Measurements from ENCODE around the gene ACKR3. TPM values are rescaled to one million over a fixed set of nuclear protein-coding genes. Genes with fewer than 3 reads are reported as not detected.

Gene ACKR3
- total and polyA plus RNA-seq, 2 of the 4 experiments (the other 2 are of a cell fraction): not detected

DNA sequence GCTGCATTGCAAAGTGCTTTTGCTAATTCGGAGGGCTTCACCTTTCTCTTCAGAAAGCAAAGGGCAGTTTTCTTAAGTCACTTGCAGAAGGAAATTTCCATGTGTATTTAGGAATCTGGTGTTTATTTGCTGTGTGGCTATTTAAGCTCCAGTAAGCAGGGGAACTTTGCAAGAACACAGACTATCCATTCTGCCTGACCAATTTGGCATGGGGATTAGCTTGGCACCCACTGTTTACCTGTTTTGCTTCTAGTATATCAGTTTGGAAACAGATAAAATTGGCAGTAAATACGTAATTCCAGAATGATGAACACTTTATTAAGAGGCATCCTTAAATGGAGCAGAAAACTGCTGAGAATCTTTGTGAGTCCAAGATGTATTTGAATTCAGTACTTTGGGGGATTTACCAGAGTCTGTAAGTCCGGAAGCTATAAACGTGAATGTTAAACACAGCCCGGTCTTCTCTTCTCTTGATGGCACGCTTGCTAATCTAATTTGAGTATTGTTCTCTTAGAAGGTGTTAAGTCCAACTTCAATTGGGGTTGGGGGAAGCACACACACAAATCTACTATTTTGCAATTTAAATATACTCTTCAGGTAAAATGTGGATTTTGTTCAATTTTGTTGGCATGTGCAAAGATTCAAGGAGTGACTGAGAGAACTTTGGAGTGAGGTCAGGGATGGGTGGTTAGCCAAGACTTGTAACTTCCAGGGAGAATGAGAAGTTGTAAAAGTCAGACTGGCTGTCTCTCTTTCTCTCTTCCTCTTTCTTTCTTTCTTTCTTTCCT is 650 bp downstream of the ACKR3 start:
- no peak overlapping the region for H3K18ac ChIP-seq (ENCODE audit: low read depth, low read length)
- CTCF ChIA-PET: no interaction called here
- H4K91ac ChIP-seq (ENCODE audit: insufficient read depth, low read depth, low read length): no peak overlapping the region
- H2BK120ac ChIP-seq (ENCODE audit: low read depth, low read length): no peak overlapping the region
- TF ChIP-seq, protein P1, sequence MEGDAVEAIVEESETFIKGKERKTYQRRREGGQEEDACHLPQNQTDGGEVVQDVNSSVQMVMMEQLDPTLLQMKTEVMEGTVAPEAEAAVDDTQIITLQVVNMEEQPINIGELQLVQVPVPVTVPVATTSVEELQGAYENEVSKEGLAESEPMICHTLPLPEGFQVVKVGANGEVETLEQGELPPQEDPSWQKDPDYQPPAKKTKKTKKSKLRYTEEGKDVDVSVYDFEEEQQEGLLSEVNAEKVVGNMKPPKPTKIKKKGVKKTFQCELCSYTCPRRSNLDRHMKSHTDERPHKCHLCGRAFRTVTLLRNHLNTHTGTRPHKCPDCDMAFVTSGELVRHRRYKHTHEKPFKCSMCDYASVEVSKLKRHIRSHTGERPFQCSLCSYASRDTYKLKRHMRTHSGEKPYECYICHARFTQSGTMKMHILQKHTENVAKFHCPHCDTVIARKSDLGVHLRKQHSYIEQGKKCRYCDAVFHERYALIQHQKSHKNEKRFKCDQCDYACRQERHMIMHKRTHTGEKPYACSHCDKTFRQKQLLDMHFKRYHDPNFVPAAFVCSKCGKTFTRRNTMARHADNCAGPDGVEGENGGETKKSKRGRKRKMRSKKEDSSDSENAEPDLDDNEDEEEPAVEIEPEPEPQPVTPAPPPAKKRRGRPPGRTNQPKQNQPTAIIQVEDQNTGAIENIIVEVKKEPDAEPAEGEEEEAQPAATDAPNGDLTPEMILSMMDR (conservative IDR thresholded peaks at IDR 0.05; ENCODE audit: low read depth, low read length): no peak
- TF ChIP-seq FOS (IDR thresholded peaks at IDR 0.05; ENCODE audit: low read depth, low read length): no peak
- TF ChIP-seq RCOR1 (IDR thresholded peaks at IDR 0.05; ENCODE audit: insufficient replicate concordance, low read length): no peak
- no peak for TF ChIP-seq RAD21 (IDR thresholded peaks at IDR 0.05; ENCODE audit: low read length)
- TF ChIP-seq CHD1 (IDR thresholded peaks at IDR 0.05; ENCODE audit: low read depth, low read length): no peak
- TF ChIP-seq, protein P2, sequence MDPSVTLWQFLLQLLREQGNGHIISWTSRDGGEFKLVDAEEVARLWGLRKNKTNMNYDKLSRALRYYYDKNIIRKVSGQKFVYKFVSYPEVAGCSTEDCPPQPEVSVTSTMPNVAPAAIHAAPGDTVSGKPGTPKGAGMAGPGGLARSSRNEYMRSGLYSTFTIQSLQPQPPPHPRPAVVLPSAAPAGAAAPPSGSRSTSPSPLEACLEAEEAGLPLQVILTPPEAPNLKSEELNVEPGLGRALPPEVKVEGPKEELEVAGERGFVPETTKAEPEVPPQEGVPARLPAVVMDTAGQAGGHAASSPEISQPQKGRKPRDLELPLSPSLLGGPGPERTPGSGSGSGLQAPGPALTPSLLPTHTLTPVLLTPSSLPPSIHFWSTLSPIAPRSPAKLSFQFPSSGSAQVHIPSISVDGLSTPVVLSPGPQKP (IDR thresholded peaks at IDR 0.05; ENCODE audit: borderline replicate concordance, low read depth, low read length): no peak
- TF ChIP-seq MXI1 (IDR thresholded peaks at IDR 0.05; ENCODE audit: borderline replicate concordance, low read depth, low read length): no peak
- TF ChIP-seq MAFK (IDR thresholded peaks at IDR 0.05; ENCODE audit: low read depth, low read length): no peak
- TF ChIP-seq BHLHE40 (IDR thresholded peaks at IDR 0.05; ENCODE audit: low read depth, low read length): no peak
- no peak for TF ChIP-seq CEBPB (IDR thresholded peaks at IDR 0.05; ENCODE audit: low read depth, low read length)
- no peak for TF ChIP-seq MAZ (IDR thresholded peaks at IDR 0.05; ENCODE audit: borderline replicate concordance, low read depth, low read length)
- no peak overlapping the region for H2BK5ac ChIP-seq (ENCODE audit: low read depth, low read length, poor library complexity, severe bottlenecking)
- H3K27me3 ChIP-seq (ENCODE audit: control insufficient read depth, insufficient read depth, low read length): peaks cover 61% of the 10 kb centered on the region
- 60% methylated on average over 1 of the region's 6 CpGs; no CpG with 5 or more reads in 1 of the 2 experiments for WGBS, 2 experiments (ENCODE audit: extremely low coverage in 2 of 2, insufficient read length in 1 of 2)
- intact Hi-C loops (cut with micrococcal nuclease): no loop called here
- in situ Hi-C loops (cut with MboI; ENCODE audit: low sequenced_read_pairs): no loop called here
- H3K4me1 ChIP-seq (ENCODE audit: control insufficient read depth, insufficient read depth, low read length): no peaks in the 10 kb centered on the region; the same call in 1 of the 2 replicates
- DNase-seq: no peak
- H3K4ac ChIP-seq (ENCODE audit: low read depth, low read length): no peak overlapping the region
- no peak overlapping the region for H3K14ac ChIP-seq (replicated peaks; ENCODE audit: low read depth, low read length)
- H3K4me2 ChIP-seq (ENCODE audit: low read depth, low read length): peak overlapping the region; percentile 2; the same call in 1 of the 2 replicates
- H3K56ac ChIP-seq (ENCODE audit: extremely low read depth, insufficient read depth, low read length): no peak overlapping the region
- H3K79me1 ChIP-seq (ENCODE audit: low read depth in 1 of 2, low read length in 2 of 2): no peaks in the 10 kb centered on the region
- POLR2A ChIA-PET (ENCODE audit: unreplicated experiment): no interaction called here
- H2BK15ac ChIP-seq (ENCODE audit: low read depth, low read length): no peak overlapping the region
- no peak overlapping the region for H4K5ac ChIP-seq (ENCODE audit: low read depth, low read length)
- H4K20me1 ChIP-seq (ENCODE audit: insufficient read depth, low read length): no peaks in the 10 kb centered on the region
- no peak overlapping the region for H3K9ac ChIP-seq (ENCODE audit: low read depth, low read length)
- no peaks in the 10 kb centered on the region for H3K9me1 ChIP-seq (ENCODE audit: insufficient read depth, low read length)
- H3K23ac ChIP-seq (ENCODE audit: low read depth, low read length): no peak overlapping the region
- H2AK5ac ChIP-seq (ENCODE audit: low read depth, low read length): no peak overlapping the region
- H2BK20ac ChIP-seq (ENCODE audit: low read depth, low read length): no peak overlapping the region
- no peak for ATAC-seq (ENCODE audit: low read depth)
- H2AK9ac ChIP-seq (replicated peaks; ENCODE audit: low read depth, low read length, poor library complexity): no peak overlapping the region
- dilution Hi-C loops (cut with HindIII; ENCODE audit: low sequenced_read_pairs, unreplicated experiment): no loop called here
- H3K27ac ChIP-seq (ENCODE audit: insufficient read depth, low read length): no peak overlapping the region
- H4K8ac ChIP-seq (ENCODE audit: low read depth in 2 of 2, low read length in 2 of 2): no peak overlapping the region
- H3K4me3 ChIP-seq (ENCODE audit: insufficient read depth, low read depth, low read length): no peak overlapping the region
- no peak overlapping the region for H2AFZ ChIP-seq (replicated peaks; ENCODE audit: low read length, poor library complexity)
- H3K9me3 ChIP-seq (ENCODE audit: control insufficient read depth, insufficient read depth, low read length): no peaks in the 10 kb centered on the region
- no TSS peak for BruUV-seq (replicated peaks)
- no peaks in the 10 kb centered on the region for H3K36me3 ChIP-seq (ENCODE audit: control insufficient read depth, insufficient read depth, low read length)
